GM21360 (cell line): ENCODE results near the gene SCML1.

Source experiments
- ATAC-seq: cut with Tn5 transposase; IDR thresholded peaks from one replicate; pipeline ENCODE4 v1.9.1; 2021; ENCODE audit warnings: mild to moderate bottlenecking, moderate library complexity; ENCODE audit not compliant: unreplicated experiment

SCML1 gene

GRCh38 chrX:17788956-17789562 is 51.8 kb downstream of the SCML1 start:
- no peak for ATAC-seq

GRCh38 chrX:17792826-17793225 is 55.5 kb downstream of the SCML1 start:
- no peak for ATAC-seq

DNA sequence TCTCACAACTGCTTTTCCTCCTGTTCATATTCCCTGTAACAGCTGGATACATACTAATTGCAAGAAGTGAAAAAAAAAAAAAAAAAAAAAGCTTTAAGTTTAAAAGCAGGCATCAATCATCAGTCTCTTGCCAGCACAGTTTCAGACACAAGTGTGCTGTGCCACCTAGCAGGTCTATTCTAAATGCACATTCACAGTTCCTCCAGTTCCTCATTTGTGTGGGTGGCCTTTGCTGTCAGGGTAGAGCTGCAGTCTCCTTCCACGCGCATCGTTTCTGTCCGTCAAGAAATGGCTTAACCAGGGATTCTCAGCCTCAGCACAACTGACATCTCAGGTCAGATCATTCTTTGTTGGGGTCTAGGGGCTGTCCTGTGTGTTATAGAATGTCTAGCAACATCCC is 61.6 kb downstream of the SCML1 start:
- no peak for ATAC-seq

GRCh38 chrX:17801431-17801830 is 64.1 kb downstream of the SCML1 start:
- no peak for ATAC-seq

DNA sequence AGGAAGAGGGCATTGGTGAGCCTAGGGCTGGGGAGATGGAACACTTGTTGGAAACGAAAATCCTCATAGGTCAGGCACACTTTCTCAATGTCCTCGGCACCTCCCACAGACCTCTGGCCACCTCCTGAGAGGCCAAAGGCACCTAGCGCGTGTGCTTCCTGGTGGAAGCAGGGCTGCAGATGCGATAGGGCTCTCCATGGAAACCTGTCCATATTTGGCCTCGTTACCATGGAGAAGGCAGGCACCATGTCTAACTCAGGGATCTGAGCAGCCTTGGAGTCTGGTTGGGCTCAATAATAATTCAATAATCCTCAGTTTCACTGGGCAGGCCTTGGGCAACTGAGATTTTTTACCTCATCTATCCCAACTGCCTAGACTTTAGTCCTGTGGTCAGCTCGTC is 65.5 kb downstream of the SCML1 start:
- no peak for ATAC-seq

- ATAC-seq, result no peak
Observed at GRCh38 chrX:17803449-17803848, 66.2 kb downstream of the SCML1 start.
